Suppressor macrophage (primary cell): Measurements from ENCODE around the gene GSX1.
"Not testable (repeated sequence)": the region's sequence is repeated elsewhere in the genome, so short reads cannot be mapped to it uniquely, and the experiment has no call there.

Source experiments
- DNase-seq, 4 experiments: peaks; one replicate each; pipeline ENCODE4 v3.0.0-alpha.2; 2020 to 2022

Gene GSX1

GRCh38 chr13:27794921-27795717 lies 2.8 kb downstream of the GSX1 start:
- DNase-seq: no peak

GRCh38 chr13:27795718-27796019 lies 3.4 kb downstream of the GSX1 start:
- no peak for DNase-seq

DNA sequence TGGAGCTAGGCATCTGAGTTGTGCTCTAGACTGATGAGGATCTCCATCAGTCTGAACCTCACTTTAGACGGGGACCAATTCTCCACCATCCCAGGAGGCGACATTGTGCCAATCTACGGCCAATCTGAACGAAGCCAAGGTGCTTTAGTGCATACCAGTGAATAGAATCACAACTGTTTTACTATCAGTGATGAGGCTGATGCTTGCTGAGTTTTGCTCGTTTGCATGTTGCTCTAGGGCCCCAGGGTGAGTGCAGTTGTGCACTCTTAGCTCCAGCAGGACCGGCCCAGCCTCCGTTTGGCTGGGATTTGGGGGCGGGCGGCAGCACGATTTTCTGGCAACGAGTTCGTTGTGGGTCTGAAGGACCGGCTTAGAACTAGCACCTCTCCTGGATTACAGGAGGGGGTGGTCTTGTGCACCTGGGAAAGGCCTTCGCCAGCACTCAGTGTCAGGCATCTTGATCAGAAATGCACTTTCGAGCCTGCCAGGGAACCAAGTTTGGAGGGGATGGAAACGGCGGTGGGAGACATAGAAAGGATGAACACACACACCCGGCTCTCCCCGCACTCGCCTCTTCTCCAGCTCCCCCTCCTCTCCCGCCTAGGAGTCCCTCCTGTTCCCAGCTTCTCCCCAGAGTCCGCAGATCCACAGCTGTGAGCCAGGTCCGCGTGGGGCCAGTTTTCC lies 4.4 kb downstream of the GSX1 start:
- DNase-seq: no peak

- DNase-seq: no peak
These were observed 4.9 kb downstream of the GSX1 start for GRCh38 chr13:27797228-27797624.

- DNase-seq: no peak
These were observed 14.6 kb downstream of the GSX1 start for GRCh38 chr13:27806744-27807387.

DNA sequence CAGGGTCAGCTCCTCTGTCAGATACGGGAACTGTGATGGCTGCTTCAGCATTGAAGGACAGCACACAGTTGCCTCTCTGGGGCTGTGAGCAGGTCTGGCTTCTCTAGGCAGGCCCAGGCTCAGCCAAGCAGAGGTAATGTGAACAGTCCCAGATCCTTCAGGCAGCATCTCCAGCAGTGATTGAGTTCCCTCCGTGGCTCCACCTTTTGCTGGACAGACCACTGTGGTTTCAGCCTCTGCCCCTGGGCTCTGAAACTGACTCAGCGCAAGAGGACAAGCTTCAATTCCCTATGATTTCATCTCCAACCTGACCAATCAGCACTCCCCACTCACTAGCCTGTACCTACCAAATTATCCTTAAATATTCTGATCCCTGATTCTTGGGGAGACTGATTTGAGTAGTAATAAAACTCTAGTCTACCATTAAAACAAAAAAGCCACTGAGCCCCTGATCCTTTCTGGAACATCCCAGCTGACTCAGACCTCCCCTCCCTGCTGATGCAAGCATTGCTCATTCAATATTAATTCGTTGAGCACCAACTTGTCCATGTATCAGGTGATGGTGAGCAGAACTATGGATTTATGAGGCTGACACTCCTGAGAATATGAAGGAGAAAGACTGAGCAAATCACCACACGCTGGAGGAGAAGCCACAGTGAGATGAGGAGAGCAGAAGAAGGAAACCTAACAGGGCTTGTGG lies 16.7 kb downstream of the GSX1 start:
- no peak for DNase-seq

DNA sequence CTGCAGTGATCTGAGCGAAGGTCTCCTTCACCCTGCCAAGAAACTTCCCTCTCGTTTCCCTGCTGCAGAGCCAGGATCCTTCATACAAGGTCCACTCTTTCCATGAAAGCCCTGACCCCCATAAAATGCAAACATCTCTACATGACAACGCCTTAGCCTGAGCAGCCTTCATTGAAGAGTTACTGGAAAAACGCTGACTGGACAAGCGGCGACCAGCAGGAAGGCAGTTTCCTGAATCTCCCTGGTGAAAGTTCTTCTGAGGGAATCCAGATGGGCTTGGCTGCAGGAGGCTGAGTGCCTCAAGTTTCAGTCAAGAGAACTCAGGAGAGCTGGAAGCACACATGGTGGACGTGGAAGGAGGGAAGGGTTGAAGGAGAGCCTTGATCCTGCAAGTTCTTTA lies 17.7 kb downstream of the GSX1 start:
- DNase-seq: no peak

- DNase-seq: no peak
These were observed 18.2 kb downstream of the GSX1 start for GRCh38 chr13:27810461-27810860.

- no peak for DNase-seq
These were observed 21.5 kb downstream of the GSX1 start for GRCh38 chr13:27813826-27814225.

GRCh38 chr13:27817832-27818231 lies 25.5 kb downstream of the GSX1 start:
- DNase-seq: not testable (repeated sequence)

- no peak for DNase-seq
These were observed 28.5 kb downstream of the GSX1 start for GRCh38 chr13:27820524-27821482.

- DNase-seq: no peak
These were observed 29.3 kb downstream of the GSX1 start for GRCh38 chr13:27821566-27821965.

DNA sequence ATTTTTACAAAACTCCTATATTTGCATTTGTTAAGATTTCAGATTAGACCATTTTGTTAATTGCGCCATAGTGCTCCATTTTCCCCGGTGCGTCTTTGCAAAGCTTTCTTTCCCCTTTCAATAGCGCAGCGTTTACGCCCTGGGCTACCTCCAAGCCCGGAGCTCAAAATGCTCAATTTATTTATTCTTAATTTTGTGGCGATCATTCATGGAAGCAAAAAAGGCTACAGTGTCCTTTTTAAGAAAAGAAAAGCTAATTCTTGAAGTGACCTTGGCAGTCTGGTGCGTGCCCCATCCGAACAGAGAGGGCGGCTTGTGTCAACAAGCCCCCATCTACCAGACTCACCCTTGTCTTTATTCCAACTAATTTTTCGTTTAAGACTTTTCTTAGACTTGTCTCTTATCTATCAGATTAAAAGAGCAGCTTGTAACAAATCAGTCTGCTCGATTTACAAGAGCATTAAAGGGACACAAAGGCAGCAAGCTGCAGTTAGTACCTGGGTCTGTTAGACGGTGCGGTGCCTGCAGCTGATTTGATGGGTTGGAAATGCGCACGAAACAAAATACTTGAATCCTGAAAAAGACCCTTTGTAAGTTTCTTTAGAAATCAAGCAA lies 30.1 kb downstream of the GSX1 start:
- DNase-seq: no peak

- peak in 1 of 4 experiments; percentile 5 for DNase-seq
These were observed 30.6 kb downstream of the GSX1 start for GRCh38 chr13:27822873-27823311.

DNA sequence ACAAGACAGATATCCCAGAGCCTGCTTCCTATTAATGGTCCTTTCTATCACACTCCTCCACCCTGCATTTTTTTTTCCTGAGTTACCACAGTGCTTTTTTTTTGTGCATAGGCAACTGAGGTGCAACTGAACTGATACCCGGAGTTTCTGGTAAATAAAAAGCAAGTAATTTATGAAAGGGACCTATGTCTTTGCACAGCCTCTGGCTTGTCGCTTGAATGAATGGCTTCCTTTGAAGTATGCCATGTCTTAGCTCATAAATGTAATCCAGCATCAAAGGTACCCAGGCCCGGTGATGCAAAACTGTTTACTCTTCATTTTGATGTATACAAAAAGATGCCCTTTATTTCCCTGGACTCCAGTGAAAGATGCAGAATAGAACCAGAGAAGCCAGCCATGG lies 31.8 kb downstream of the GSX1 start:
- DNase-seq: no peak

GRCh38 chr13:27825072-27825471 lies 32.8 kb downstream of the GSX1 start:
- DNase-seq: no peak

- DNase-seq: peak; percentile 83 to 91 (median 86)
These were observed 34.4 kb downstream of the GSX1 start for GRCh38 chr13:27826379-27827353.

DNA sequence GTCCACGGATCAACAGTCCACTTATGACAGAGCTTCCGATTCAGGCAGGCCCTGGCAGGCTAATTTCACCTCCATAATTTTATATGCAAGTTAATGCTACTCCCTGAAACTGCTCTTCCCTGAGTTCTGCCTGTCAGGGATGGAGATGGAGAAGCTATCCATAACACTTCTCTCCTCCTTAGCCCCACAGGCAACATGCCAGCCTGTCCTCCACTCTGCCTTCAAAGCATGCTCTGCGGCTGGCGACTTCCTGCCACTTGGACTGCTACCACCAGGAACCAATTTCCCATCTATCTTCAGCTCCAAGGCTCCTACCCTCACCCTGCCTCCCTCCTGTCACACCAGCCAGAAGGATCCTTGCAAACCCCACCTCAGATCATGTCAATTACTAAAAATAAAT lies 35.4 kb downstream of the GSX1 start:
- no peak for DNase-seq

- peak; percentile 47 to 82 (median 66) for DNase-seq
These were observed 37.7 kb downstream of the GSX1 start for GRCh38 chr13:27830010-27830409.

- no peak for DNase-seq
These were observed 40.9 kb downstream of the GSX1 start for GRCh38 chr13:27833206-27833605.
